ENCODE measurements around the gene EDAR. TPM values are rescaled to one million over a fixed set of nuclear protein-coding genes. Genes with fewer than 3 reads are reported as not detected.

Gene EDAR
- polyA plus RNA-seq, 6 donors from 2014 or later: 0.05 TPM; not detected in 5

- H3K27me3 Mint-ChIP-seq: no peaks in the 10 kb centered on the region
Measured at GRCh38 chr2:108877506-108877905, 111.5 kb downstream of the EDAR start.

GRCh38 chr2:108870069-108870644 lies 118.9 kb downstream of the EDAR start:
- no peak overlapping the region for H3K27ac Mint-ChIP-seq
- no peak for DNase-seq
- H3K4me3 Mint-ChIP-seq: no peak overlapping the region
- peaks cover 43 to 52% of the 10 kb centered on the region in 2 donors for H3K36me3 Mint-ChIP-seq
- H3K27me3 Mint-ChIP-seq: no peaks in the 10 kb centered on the region
- H3K9me3 Mint-ChIP-seq: peaks cover 15 to 38% (median 20%) of the 10 kb centered on the region in 7 donors
- no peak for ATAC-seq (ENCODE audit: low read depth in 2 of 2)
- H3K4me1 Mint-ChIP-seq: no peaks in the 10 kb centered on the region

More at GRCh38 chr2:108877506-108877905, 111.5 kb downstream of the EDAR start:
- Mint-ChIP-seq H3K9me3 (peaks cover 7 to 27% (median 11%) of the 10 kb centered on the region in 7 donors), H3K27ac (no peak overlapping the region), H3K4me3 (no peak overlapping the region), H3K36me3 (peaks cover 0 to 13% of the 10 kb centered on the region in 2 donors), H3K4me1 (no peaks in the 10 kb centered on the region)
- ATAC-seq (ENCODE audit: low read depth in 2 of 2): no peak
- DNase-seq: no peak

- Mint-ChIP-seq H3K36me3 (peaks cover 43 to 52% of the 10 kb centered on the region in 2 donors), H3K27ac (no peak overlapping the region), H3K4me1 (no peaks in the 10 kb centered on the region), H3K4me3 (peak overlapping the region in 1 of 8 donors; percentile 4), H3K27me3 (no peaks in the 10 kb centered on the region), H3K9me3 (peaks cover 15 to 38% (median 20%) of the 10 kb centered on the region in 7 donors)
- ATAC-seq (ENCODE audit: low read depth in 2 of 2) (no peak), DNase-seq (no peak)
Measured at GRCh38 chr2:108869542-108869941, 119.5 kb downstream of the EDAR start.

DNA sequence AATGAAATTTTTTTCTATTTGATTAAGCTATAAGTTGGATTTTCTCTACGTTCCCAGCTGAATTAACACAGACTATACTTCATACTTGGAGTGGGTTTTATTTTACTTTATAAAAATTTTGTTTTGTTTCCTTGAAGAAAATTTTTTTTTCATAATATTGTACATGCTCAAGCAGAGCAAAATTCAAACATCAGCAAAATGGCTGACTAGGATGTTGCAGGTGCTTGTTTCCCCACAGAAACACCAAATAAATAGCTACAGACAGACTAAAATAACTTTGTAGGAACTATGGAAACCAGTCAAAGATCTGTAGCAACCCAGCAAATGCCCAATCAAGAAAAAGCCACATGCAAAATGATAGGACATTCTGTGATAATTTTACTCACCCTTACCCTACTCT lies 120.1 kb downstream of the EDAR start:
- no peaks in the 10 kb centered on the region for H3K27me3 Mint-ChIP-seq
- ATAC-seq (ENCODE audit: low read depth in 2 of 2): no peak
- peaks cover 43 to 46% of the 10 kb centered on the region in 2 donors for H3K36me3 Mint-ChIP-seq
- peaks cover 15 to 38% (median 20%) of the 10 kb centered on the region in 7 donors for H3K9me3 Mint-ChIP-seq
- H3K4me1 Mint-ChIP-seq: no peaks in the 10 kb centered on the region
- DNase-seq: no peak
- no peak overlapping the region for H3K4me3 Mint-ChIP-seq
- no peak overlapping the region for H3K27ac Mint-ChIP-seq

DNA sequence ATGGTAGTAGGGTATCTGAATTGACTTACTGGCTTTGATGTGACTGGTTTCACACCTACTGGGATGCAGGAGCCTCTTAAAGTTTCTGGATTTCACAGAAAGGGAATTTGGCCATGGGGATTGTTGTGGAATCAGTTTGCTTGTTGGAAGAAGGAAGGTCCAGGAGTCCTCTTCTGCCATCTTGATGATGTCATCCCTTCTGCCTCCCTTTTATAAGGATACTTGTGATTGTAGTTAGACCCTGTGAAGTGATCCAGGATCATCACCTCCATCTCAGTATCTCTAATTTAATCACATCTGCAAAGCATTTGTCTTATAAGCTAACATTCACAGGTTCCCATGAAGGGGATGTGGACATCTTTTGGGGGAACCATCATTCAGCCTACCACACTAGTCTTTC lies 123.0 kb downstream of the EDAR start:
- peaks cover 12 to 27% (median 15%) of the 10 kb centered on the region in 7 donors for H3K9me3 Mint-ChIP-seq
- no peak overlapping the region for H3K27ac Mint-ChIP-seq
- no peaks in the 10 kb centered on the region for H3K4me1 Mint-ChIP-seq
- DNase-seq (no peak), ATAC-seq (ENCODE audit: low read depth in 2 of 2) (no peak)
- peaks cover 36 to 38% of the 10 kb centered on the region in 2 donors for H3K36me3 Mint-ChIP-seq
- H3K27me3 Mint-ChIP-seq: no peaks in the 10 kb centered on the region
- H3K4me3 Mint-ChIP-seq: no peak overlapping the region

DNA sequence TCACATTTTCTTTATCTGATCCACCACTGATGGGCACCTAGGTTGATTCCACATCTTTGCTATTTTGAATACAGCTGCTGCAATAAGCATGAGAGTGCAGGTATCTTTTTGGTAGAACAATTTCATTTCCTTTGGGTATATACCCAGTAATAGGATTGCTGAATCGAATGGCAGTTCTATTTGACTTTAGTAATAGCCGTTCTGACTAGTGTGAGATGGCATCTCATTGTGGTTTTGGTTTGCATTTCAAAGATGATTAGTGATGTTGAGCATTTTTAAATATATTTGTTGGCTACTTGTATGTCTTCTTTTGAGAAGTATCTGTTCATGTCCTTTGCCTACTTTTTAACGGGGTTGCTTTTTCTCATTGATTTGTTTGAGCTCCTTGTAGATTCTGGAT lies 130.1 kb downstream of the EDAR start:
- Mint-ChIP-seq H3K4me1 (no peaks in the 10 kb centered on the region), H3K27me3 (no peaks in the 10 kb centered on the region), H3K9me3 (no peaks in the 10 kb centered on the region), H3K27ac (peak overlapping the region in 2 of 6 donors; percentile 24 to 29), H3K36me3 (peaks cover 0 to 12% of the 10 kb centered on the region in 2 donors), H3K4me3 (no peak overlapping the region)
- DNase-seq (no peak), ATAC-seq (ENCODE audit: low read depth in 2 of 2) (no peak)

DNA sequence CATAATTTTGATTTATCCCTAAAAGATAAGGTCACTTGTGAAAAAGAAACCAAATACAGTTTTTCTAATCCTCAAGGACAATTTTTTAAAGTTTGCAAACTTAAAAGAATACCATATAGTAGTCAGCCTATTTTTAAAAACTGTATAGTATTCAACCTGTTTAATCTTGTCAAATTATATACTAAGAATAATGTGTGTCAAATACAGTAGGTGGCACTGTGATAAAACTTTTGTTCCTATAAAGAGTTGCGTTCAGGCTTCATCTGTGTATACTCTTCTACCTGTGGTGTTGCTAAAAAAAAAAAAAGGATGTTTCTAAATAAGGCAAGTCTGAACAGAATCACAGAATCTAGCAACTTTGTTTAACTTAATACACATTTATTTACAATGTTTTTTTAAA lies 133.8 kb downstream of the EDAR start:
- no peak for ATAC-seq (ENCODE audit: low read depth in 2 of 2)
- Mint-ChIP-seq H3K27me3 (no peaks in the 10 kb centered on the region), H3K27ac (peak overlapping the region in 4 of 6 donors; percentile 13 to 71 (median 16)), H3K9me3 (no peaks in the 10 kb centered on the region), H3K4me1 (no peaks in the 10 kb centered on the region), H3K36me3 (peaks cover 0 to 27% of the 10 kb centered on the region in 2 donors), H3K4me3 (no peak overlapping the region)
- DNase-seq: no peak

DNA sequence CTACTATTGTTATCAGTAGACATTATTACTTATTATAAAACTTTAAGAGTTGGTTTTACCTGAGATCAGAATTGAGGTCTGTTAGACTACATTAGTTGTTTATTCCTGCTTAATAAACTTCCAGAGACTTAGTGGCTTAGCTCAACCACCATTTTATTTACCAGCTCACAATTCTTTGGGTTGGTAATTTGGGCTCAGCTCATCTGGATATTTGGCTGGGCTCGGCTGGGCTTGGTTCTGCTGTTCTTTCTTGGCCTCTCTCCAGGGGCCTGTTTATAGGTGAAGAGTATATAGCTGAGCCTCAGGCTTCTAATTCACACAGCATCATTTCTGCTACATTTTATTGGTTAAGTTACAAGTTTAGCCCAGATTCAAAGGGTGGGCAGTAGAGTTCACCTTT lies 134.5 kb downstream of the EDAR start:
- no peak overlapping the region for H3K4me3 Mint-ChIP-seq
- DNase-seq (no peak), ATAC-seq (ENCODE audit: low read depth in 2 of 2) (no peak)

GRCh38 chr2:108853421-108853820 lies 135.6 kb downstream of the EDAR start:
- H3K27ac Mint-ChIP-seq: no peak overlapping the region
- H3K36me3 Mint-ChIP-seq: peaks cover 0 to 24% of the 10 kb centered on the region in 2 donors
- no peaks in the 10 kb centered on the region for H3K4me1 Mint-ChIP-seq
- DNase-seq (no peak), ATAC-seq (ENCODE audit: low read depth in 2 of 2) (no peak)
- no peak overlapping the region for H3K4me3 Mint-ChIP-seq
- H3K9me3 Mint-ChIP-seq: no peaks in the 10 kb centered on the region
- H3K27me3 Mint-ChIP-seq: no peaks in the 10 kb centered on the region

More for the DNA sequence above, 134.5 kb downstream of the EDAR start:
- Mint-ChIP-seq H3K27ac (no peak overlapping the region), H3K36me3 (peaks cover 0 to 30% of the 10 kb centered on the region in 2 donors), H3K9me3 (no peaks in the 10 kb centered on the region), H3K4me1 (no peaks in the 10 kb centered on the region), H3K27me3 (no peaks in the 10 kb centered on the region)

GRCh38 chr2:108852375-108852774 lies 136.6 kb downstream of the EDAR start:
- no peaks in the 10 kb centered on the region for H3K27me3 Mint-ChIP-seq
- no peaks in the 10 kb centered on the region for H3K9me3 Mint-ChIP-seq
- ATAC-seq (ENCODE audit: low read depth in 2 of 2) (no peak), DNase-seq (no peak)
- H3K4me3 Mint-ChIP-seq: no peak overlapping the region
- peaks cover 0 to 21% of the 10 kb centered on the region in 2 donors for H3K36me3 Mint-ChIP-seq
- no peaks in the 10 kb centered on the region for H3K4me1 Mint-ChIP-seq
- no peak overlapping the region for H3K27ac Mint-ChIP-seq

- DNase-seq: no peak
- Mint-ChIP-seq H3K27ac (peak overlapping the region in 1 of 6 donors; percentile 31), H3K27me3 (no peaks in the 10 kb centered on the region), H3K9me3 (no peaks in the 10 kb centered on the region), H3K4me3 (no peak overlapping the region), H3K4me1 (no peaks in the 10 kb centered on the region), H3K36me3 (peaks cover 16 to 31% of the 10 kb centered on the region in 2 donors)
- no peak for ATAC-seq (ENCODE audit: low read depth in 2 of 2)
Measured at GRCh38 chr2:108847000-108847399, 142.0 kb downstream of the EDAR start.

DNA sequence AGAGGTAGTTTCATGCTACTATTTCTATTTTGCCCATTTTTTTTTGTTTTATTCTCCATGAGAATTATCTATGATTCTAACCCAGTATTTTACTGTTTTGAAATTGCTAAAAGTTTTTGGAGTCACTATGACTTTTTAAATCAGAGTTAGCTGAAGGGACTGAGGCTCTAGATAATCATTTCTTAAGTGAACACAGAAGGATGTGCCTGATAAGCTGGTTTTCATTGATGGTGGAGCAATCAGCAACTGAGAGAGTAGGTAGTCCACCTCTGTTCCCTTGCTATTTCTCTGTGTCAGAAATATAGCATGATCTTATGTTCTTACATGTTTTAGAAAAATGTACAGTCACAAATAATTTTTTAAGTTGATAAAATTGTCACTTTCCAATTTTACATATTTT lies 143.1 kb downstream of the EDAR start:
- ATAC-seq (ENCODE audit: low read depth in 2 of 2): no peak
- H3K36me3 Mint-ChIP-seq: peaks cover 27 to 35% of the 10 kb centered on the region in 2 donors
- H3K27me3 Mint-ChIP-seq: no peaks in the 10 kb centered on the region
- DNase-seq: no peak
- no peak overlapping the region for H3K4me3 Mint-ChIP-seq
- no peak overlapping the region for H3K27ac Mint-ChIP-seq
- H3K4me1 Mint-ChIP-seq: no peaks in the 10 kb centered on the region
- H3K9me3 Mint-ChIP-seq: peaks cover 0 to 10% (median 5%) of the 10 kb centered on the region in 7 donors

All from naive B cell (primary cell).